K562 (cell line): ENCODE measurements around the gene GNAZ. TPM values are rescaled to one million over a fixed set of nuclear protein-coding genes. Genes with fewer than 3 reads are reported as not detected.

Experiments
- ATAC-seq: fragments of 200-7000 bp; cut with Tn5 transposase; 3 replicates; pipeline ENCODE4 v1.9.1; 2020; ENCODE audit warnings: moderate library complexity
- BruUV-seq: library from RNA; stranded (reverse); fragments of 400-500 nt; replicated peaks from 2 replicates; lab custom pipeline; 2021; lab: Mats Ljungman, UMichigan
- CTCF ChIA-PET: fragments of 300-600 bp; formaldehyde crosslinking; extraction: SDS; loops from one replicate; lab custom pipeline; 2021; ENCODE audit warnings: low intra/inter-chr PET ratio; lab: Yijun Ruan, JAX
- POLR2A ChIA-PET: fragments of 300-600, 350-650 bp; sonication (Branson Sonifier 250); formaldehyde crosslinking; extraction: SDS; loops from one replicate; lab custom pipeline; 2021; ENCODE audit warnings: antibody characterized with exemption, inconsistent platforms; lab: Yijun Ruan, JAX
- DNase-seq, 4 experiments: peaks; one replicate each; pipeline versions ENCODE4 v3.0.0 to v3.0.0-alpha.2; 2011 to 2018; ENCODE audit warnings: low spot score in 3 of 4, mixed read lengths in 3 of 4; ENCODE audit errors: extremely low read depth in 1 of 4
- FAIRE-seq: peaks from 2 replicates; lab custom pipeline; 2011; peaks lifted over from hg19 to GRCh38; lab: Jason Lieb, UNC
- H2AFZ ChIP-seq: 2 replicates; pipeline ENCODE4 v1.6.0; 2011; ENCODE audit warnings: low read depth, low read length, control low read depth, inconsistent platforms
- H3K27ac ChIP-seq: fragments of 200-600 bp; 3 replicates; pipeline ENCODE4 v1.8.0; 2011; ENCODE audit warnings: low read depth, mild to moderate bottlenecking, control low read depth, inconsistent platforms, low read length, moderate library complexity, mixed read lengths; ENCODE audit errors: extremely low read depth
- H3K27me3 ChIP-seq, 2 experiments: fragments of 300-600 bp in 1 of 2; 2 replicates in 1 of 2; 3 replicates in 1 of 2; pipeline versions ENCODE4 v1.6.0 to v1.8.0; 2011; ENCODE audit warnings: inconsistent platforms in 2 of 2, low read length in 2 of 2, mild to moderate bottlenecking in 1 of 2, mixed read lengths in 1 of 2, moderate library complexity in 1 of 2; ENCODE audit not compliant: control insufficient read depth in 2 of 2, insufficient read depth in 2 of 2
- H3K36me3 ChIP-seq: fragments of 300-600 bp; 3 replicates; pipeline ENCODE4 v1.8.0; 2011; ENCODE audit warnings: mild to moderate bottlenecking, low read length, inconsistent platforms; ENCODE audit not compliant: control insufficient read depth, insufficient read depth
- H3K4me1 ChIP-seq, 2 experiments: fragments of 200-600 bp in 1 of 2; replicated peaks in 1 of 2; 2 replicates in 1 of 2; 3 replicates in 1 of 2; pipeline versions ENCODE4 v1.5.1 to v1.8.0; 2011; ENCODE audit warnings: inconsistent platforms in 2 of 2, low read length in 2 of 2, mild to moderate bottlenecking in 1 of 2, mixed read lengths in 1 of 2, moderate library complexity in 1 of 2; ENCODE audit not compliant: control insufficient read depth in 2 of 2, insufficient read depth in 2 of 2
- H3K4me2 ChIP-seq: 2 replicates; pipeline ENCODE4 v1.6.1; 2011; ENCODE audit warnings: low read length, control low read depth, inconsistent platforms, mixed read lengths; ENCODE audit not compliant: insufficient read depth
- H3K4me3 ChIP-seq: fragments of 200-600 bp; sonication (generic), shearing (Covaris generic); 2 replicates; pipeline ENCODE4 v1.5.1; 2016; ENCODE audit warnings: control low read depth, inconsistent platforms
- H3K79me2 ChIP-seq: fragments of 200-600 bp; 3 replicates; pipeline ENCODE4 v1.8.0; 2011; ENCODE audit warnings: low read length, inconsistent platforms; ENCODE audit not compliant: control insufficient read depth, insufficient read depth
- H3K9ac ChIP-seq, 2 experiments: 2 replicates each; pipeline versions ENCODE4 v1.6.0 to v1.6.1; 2011; ENCODE audit warnings: low read depth in 2 of 2, low read length in 2 of 2, control low read depth in 1 of 2, inconsistent platforms in 1 of 2, mild to moderate bottlenecking in 1 of 2, mixed read lengths in 1 of 2; ENCODE audit not compliant: insufficient read depth in 1 of 2
- H3K9me1 ChIP-seq: one replicate; pipeline ENCODE4 v1.6.0; 2011; ENCODE audit warnings: inconsistent platforms, mild to moderate bottlenecking, low read length, moderate library complexity; ENCODE audit not compliant: control insufficient read depth, insufficient read depth
- H3K9me3 ChIP-seq: replicated peaks from 2 replicates; pipeline ENCODE4 v1.5.1; 2011; ENCODE audit warnings: low read depth, low read length, inconsistent platforms; ENCODE audit not compliant: control insufficient read depth, insufficient read depth
- H4K20me1 ChIP-seq: replicated peaks from 2 replicates; pipeline ENCODE4 v1.6.1; 2011; ENCODE audit warnings: low read length, inconsistent platforms, mixed read lengths; ENCODE audit not compliant: control insufficient read depth, insufficient read depth
- ATF3 ChIP-seq, 2 experiments: fragments of 450-650 bp in 1 of 2; sonication (generic) in 1 of 2; formaldehyde crosslinking in 1 of 2; IDR thresholded peaks in 1 of 2; conservative IDR thresholded peaks in 1 of 2; 2 replicates each; pipeline versions ENCODE4 v1.6.1 to v1.8.1; 2016 to 2023; ENCODE audit warnings: mild to moderate bottlenecking in 2 of 2, moderate library complexity in 2 of 2, inconsistent platforms in 1 of 2, missing genetic modification reagents in 1 of 2
- CREM ChIP-seq: IDR thresholded peaks from 2 replicates; pipeline ENCODE4 v1.6.1; 2014; ENCODE audit warnings: antibody characterized with exemption, low read depth
- ETV6 ChIP-seq, 3 experiments: fragments of 150-350 bp in 1 of 3; sonication (generic) in 1 of 3; formaldehyde crosslinking in 1 of 3; IDR thresholded peaks; 2 replicates each; pipeline versions ENCODE4 v1.6.1 to v1.8.0; 2014 to 2022; ENCODE audit warnings: borderline replicate concordance in 2 of 3, low read depth in 2 of 3, antibody characterized with exemption in 1 of 3, low read length in 1 of 3, mild to moderate bottlenecking in 1 of 3, missing genetic modification reagents in 1 of 3
- FOXK1 ChIP-seq: sonication (generic); formaldehyde crosslinking; IDR thresholded peaks from 2 replicates; pipeline ENCODE4 v1.8.0; 2022; ENCODE audit warnings: missing genetic modification reagents, mild to moderate bottlenecking, borderline replicate concordance
- HMGXB4 ChIP-seq: sonication (generic); formaldehyde crosslinking; IDR thresholded peaks from 2 replicates; pipeline ENCODE4 v1.8.1; 2023; ENCODE audit warnings: mild to moderate bottlenecking, missing genetic modification reagents
- PHF20 ChIP-seq: fragments of 450-650 bp; IDR thresholded peaks from 2 replicates; pipeline ENCODE4 v1.6.1; 2018; ENCODE audit not compliant: partially characterized antibody
- PRMT5 ChIP-seq: sonication (generic); formaldehyde crosslinking; IDR thresholded peaks from 2 replicates; pipeline ENCODE4 v1.5.0; 2020; ENCODE audit warnings: missing genetic modification reagents
- RBM15 ChIP-seq: fragments of 200-400 bp; formaldehyde crosslinking; IDR thresholded peaks from 2 replicates; pipeline ENCODE4 v1.6.1; 2018; ENCODE audit warnings: mild to moderate bottlenecking, low read length, moderate library complexity; ENCODE audit not compliant: insufficient read depth
- ZKSCAN1 ChIP-seq: fragments of 150-350 bp; IDR thresholded peaks from 2 replicates; pipeline ENCODE4 v1.6.1; 2016; ENCODE audit warnings: low read depth, low read length
- ZNF282 ChIP-seq: sonication (generic); formaldehyde crosslinking; IDR thresholded peaks from 2 replicates; pipeline ENCODE4 v1.8.1; 2023; ENCODE audit warnings: missing genetic modification reagents
- WGBS: fragments of 100-300 bp; shearing (Covaris generic); methylation state at CpG from one replicate; pipeline ENCODE4 v1.1.6; 2016; ENCODE audit warnings: low coverage, mixed read lengths; ENCODE audit not compliant: insufficient coverage; ENCODE audit errors: missing lambda C conversion rate; 5-methylcytosine and 5-hydroxymethylcytosine counted together
- in situ Hi-C: fragments of 300-500 bp; cut with MboI; formaldehyde crosslinking; loops from 4 replicates; pipeline ENCODE4 v1.15.0; 2018; ENCODE audit warnings: inconsistent platforms, mixed read lengths
- intact Hi-C: fragments of 100-400 bp; cut with micrococcal nuclease; formaldehyde crosslinking; loops from 2 replicates; pipeline ENCODE4 v1.14.2; 2022
- polyA plus RNA-seq, 8 experiments: library from polyadenylated mRNA; depleted of rRNA in 4 of 8; stranded (reverse) in 5 of 8; unstranded in 3 of 8; fragments of >200 nt; fragmentation: Nextera tagmentation in 2 of 8; fragmentation: Illumina TruSeq in 1 of 8; extraction: Ambion mirVana in 2 of 8; extraction: Trizol in 1 of 8; gene quantifications; 2 replicates each; pipeline versions ENCODE4 v1.2.1 to v1.2.3, GENCODE V29; 2011 to 2014; ENCODE audit warnings: inconsistent platforms in 1 of 8, missing spikeins in 1 of 8
- total RNA-seq, 7 experiments: library from RNA; depleted of rRNA in 6 of 7; stranded (reverse); fragments of >200 nt in 6 of 7; fragmentation: Illumina TruSeq in 2 of 7; extraction: Trizol in 2 of 7; gene quantifications; 2 replicates each; pipeline versions ENCODE4 v1.2.1 to v1.2.3, GENCODE V29; 2011 to 2021; ENCODE audit warnings: low replicate concordance in 1 of 7
- TF ChIP-seq, protein P1 (sequence below), 2 experiments: fragments of 450-650 bp in 1 of 2; sonication (generic) in 1 of 2; formaldehyde crosslinking; conservative IDR thresholded peaks; 2 replicates each; pipeline versions ENCODE4 v1.4.0 to v1.8.1; 2020 to 2022; ENCODE audit warnings: mild to moderate bottlenecking in 1 of 2, missing genetic modification reagents in 1 of 2

The GNAZ gene
- total and polyA plus RNA-seq, 9 of the 15 experiments (the other 6 are each of a cell fraction or from before 2014, with no cell fraction given): 0.04 to 0.22 (median 0.13) TPM; not detected in 3

DNA sequence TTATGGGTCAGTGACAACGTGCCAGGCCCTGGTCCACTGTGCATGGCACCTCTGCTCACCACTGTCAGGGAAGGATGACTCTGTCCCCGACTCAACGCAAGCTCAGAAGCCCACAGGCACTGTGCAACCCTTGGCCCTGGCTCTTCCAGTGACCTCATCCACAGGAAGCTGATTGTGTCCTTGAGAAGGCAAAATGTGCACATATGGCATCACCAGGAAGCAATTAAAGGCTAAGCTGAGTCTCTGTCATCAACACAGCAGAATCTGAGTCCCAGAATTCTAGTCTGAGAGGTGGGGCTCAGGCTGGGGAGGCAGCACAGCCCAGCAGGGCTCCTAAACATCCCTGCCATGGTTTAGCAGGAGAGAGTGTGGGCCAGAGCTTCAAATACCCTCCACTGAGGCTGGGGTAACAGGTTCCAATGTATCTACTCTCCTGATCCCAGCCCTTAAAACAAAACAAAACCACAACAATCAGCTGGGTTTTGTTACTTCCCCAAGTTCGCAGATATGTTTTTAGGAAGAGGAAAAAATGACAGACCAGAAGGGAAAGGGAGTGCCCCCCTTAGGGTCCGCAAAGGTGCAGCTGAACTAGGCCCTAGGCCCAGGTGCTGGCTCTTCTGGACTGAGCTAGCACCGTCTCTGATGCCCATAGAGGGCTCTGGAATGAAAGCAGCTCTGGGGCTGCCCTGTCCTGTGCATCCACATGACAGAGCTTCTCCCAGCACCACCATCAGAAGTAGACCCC lies 33.5 kb upstream of the GNAZ start:
- Histone ChIP-seq H3K27me3 (peaks cover 18 to 54% of the 10 kb centered on the region in 2 experiments; a peak in 4 of 5 replicates), H3K27ac (no peak overlapping the region), H3K79me2 (no peaks in the 10 kb centered on the region), H4K20me1 (0 out of 2 replicates have a peak, but pooled peaks cover 5% of the 10 kb centered on the region), H3K4me2 (no peak overlapping the region), H3K4me1 (peaks cover 2 to 5% of the 10 kb centered on the region in 2 experiments; a peak in 1 of 5 replicates), H3K36me3 (no peaks in the 10 kb centered on the region), H3K4me3 (no peak overlapping the region), H3K9ac (no peak overlapping the region), H2AFZ (no peak overlapping the region), H3K9me3 (no peaks in the 10 kb centered on the region), H3K9me1 (no peaks in the 10 kb centered on the region)
- no peak for FAIRE-seq
- WGBS: 2% methylated on average over 6 of the region's 6 CpGs
- intact Hi-C loops (no loop called here), in situ Hi-C loops (no loop called here)
- CTCF ChIA-PET: interaction anchor here (0.7 kb wide), 1 partner anchor 95 kb away, joined by 5 read pairs; no protein-coding TSS in a partner anchor
- BruUV-seq: no TSS peak
- peak in 3 of 4 experiments; percentile 52 to 55 (median 54) for DNase-seq
- POLR2A ChIA-PET: interaction anchor here (0.5 to 6.7 kb wide), 27 partner anchors 10 to 316 kb away, joined by 3 to 83 read pairs (median 4); partner anchors contain the start of gene GNAZ
- ATAC-seq: peak; percentile 18
- TF ChIP-seq ETV6 (IDR thresholded peaks at IDR 0.05; ENCODE audit: borderline replicate concordance in 1 of 2, low read depth in 2 of 2, low read length in 1 of 2) (0 out of 4 replicates have a peak, but pooled peaks of 1 of the 2 experiments have one; percentile 35), ETV6 (CRISPR knock-in tag; IDR thresholded peaks at IDR 0.05; ENCODE audit: borderline replicate concordance) (no peak), FOXK1 (CRISPR knock-in tag) (no peak), HMGXB4 (peak; percentile 59; the same call in 1 of the 2 replicates), RBM15 (no peak), ATF3 (IDR thresholded peaks at IDR 0.05) (no peak), ATF3 (CRISPR knock-in tag; conservative IDR thresholded peaks at IDR 0.05) (peak; percentile 69; the same call in 1 of the 2 replicates), PHF20 (peak; percentile 32), ZKSCAN1 (no peak), ZNF282 (CRISPR knock-in tag) (no peak), PRMT5 (CRISPR knock-in tag) (peak; percentile 29; the same call in 1 of the 2 replicates), CREM (peak; percentile 60)
- TF ChIP-seq, protein P1, sequence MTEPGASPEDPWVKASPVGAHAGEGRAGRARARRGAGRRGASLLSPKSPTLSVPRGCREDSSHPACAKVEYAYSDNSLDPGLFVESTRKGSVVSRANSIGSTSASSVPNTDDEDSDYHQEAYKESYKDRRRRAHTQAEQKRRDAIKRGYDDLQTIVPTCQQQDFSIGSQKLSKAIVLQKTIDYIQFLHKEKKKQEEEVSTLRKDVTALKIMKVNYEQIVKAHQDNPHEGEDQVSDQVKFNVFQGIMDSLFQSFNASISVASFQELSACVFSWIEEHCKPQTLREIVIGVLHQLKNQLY (CRISPR knock-in tag; conservative IDR thresholded peaks at IDR 0.05): peak in 1 of 2 experiments; percentile 79; a peak in 1 of 4 replicates
